Caki2 (cell line): Measurements from ENCODE around the gene COPS3. TPM values are rescaled to one million over a fixed set of nuclear protein-coding genes. Genes with fewer than 3 reads are reported as not detected.

Source experiments
- DNase-seq: peaks from one replicate; pipeline ENCODE4 v3.0.0-alpha.2; 2015; ENCODE audit warnings: low read depth
- in situ Hi-C: cut with HindIII; loops from 2 replicates; pipeline ENCODE4 v1.10.0; 2016; ENCODE audit warnings: low sequenced_read_pairs, low pct_unique_long_range_greater_than_20kb, mixed read lengths
- total RNA-seq: library from RNA; depleted of rRNA; stranded (reverse); fragments of >200 nt; shearing (Covaris generic); gene quantifications from 2 replicates; pipeline ENCODE4 v1.2.3, GENCODE V29; 2014; ENCODE audit warnings: low replicate concordance; rRNA removed

The COPS3 gene
- total RNA-seq, 1 experiment from 2014 or later = 68.5 TPM

DNA sequence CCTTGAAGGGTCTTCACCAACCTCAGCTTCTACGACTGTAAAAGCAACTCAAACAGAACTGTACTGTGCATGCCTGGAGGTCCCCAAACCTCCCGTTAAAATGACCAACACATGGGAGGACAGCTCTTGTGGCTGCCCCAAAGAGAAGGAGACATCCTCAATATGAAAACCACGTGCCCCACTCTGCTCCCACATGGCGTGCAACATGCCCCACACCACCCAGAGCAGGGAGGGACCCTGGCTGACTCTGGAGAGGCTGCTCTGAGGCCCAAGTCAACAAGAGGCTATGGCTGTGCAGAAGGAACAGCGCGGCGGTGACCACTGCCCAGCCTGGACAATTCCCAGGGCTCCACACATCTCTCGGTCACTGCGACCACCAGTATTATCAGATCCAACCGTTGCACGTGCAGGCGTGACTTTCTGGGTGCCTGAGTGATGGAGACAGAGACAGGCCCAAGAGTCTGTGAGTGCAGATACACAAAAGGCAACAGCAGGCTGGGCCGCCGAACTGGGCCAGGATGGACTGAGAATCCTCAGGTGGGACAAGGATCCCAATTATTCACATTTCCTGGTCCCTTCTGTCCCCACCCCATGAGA lies 76.3 kb downstream of the COPS3 start:
- no peak for DNase-seq
- in situ Hi-C loops = no loop called here

DNA sequence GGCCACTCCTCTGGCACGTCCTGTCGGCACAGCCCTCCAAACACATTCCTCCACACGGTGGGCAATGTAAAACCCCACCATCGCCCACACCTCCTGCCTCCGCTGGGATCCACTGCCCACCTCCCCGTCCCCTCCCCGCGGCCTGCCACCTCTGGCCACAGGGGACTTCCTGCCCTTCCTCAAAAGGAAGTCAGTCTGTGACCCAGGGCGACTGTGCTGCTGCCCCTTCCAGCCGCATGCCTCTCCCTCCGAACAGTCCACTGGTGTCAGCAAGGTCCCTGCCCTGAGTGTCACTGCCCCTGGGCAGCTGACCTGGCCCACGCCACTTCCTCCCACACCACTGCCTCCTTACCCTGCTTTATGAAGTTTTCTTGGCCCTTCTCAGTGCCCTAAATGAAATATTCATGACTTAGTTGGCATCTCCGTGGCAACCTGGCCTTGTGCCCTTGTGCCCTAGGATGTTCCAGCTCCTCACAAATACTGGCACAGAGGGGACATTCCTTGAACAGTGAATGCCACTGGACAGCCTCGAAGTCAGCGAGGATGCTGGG lies 76.9 kb downstream of the COPS3 start:
- no peak for DNase-seq
- in situ Hi-C loops = no loop called here

DNA sequence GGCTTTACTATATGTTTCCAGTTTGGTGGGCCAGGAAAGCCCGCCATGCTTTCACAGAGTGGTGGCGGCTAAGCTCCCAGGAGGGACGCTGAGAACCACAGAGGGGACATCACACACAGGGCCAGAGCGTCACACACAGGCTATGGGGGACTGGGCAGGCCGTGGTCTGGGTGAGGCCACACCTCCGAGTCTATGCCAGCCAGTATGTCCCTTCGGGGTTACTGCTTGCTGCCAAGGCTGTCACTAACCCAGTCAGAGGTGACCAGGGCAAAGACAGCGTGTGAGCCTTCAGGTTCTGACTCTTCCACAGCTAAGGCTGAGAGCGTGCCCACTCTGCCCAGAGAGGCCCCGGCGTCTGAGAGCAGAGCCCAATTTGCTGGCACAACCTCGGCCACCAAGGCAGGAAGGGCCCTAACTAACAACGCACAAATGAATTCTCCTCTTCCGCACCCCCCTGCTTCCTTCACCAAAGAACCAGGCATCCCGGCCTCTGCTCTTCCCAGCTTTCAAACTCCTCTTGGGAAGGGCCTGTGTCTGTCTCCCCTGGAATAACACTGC lies 77.8 kb downstream of the COPS3 start:
- no peak for DNase-seq
- in situ Hi-C loops = no loop called here

DNA sequence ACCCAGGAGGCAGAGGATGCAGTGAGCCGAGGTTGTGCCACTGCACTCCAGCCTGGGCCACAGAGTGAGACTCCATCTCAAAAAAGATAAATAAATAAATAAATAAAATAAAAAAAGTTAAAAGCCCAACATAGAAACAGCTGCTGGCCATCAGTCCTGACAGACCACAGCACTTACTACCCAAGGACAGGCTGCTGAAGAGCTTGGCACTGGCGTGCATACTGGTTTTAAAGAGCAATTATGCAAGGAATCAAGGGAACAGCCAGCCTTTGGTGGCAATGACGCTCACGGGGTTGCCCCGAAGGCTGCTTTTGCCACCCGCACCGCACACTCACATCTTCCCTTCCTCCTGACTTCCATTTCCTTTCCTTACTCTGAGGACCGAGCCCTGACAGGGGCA lies 79.1 kb downstream of the COPS3 start:
- DNase-seq = no peak
- in situ Hi-C loops = no loop called here

- no peak for DNase-seq
- in situ Hi-C loops = no loop called here
Observed at GRCh38 chr17:17201271-17201670, 79.8 kb downstream of the COPS3 start.

GRCh38 chr17:17200831-17201230 lies 80.2 kb downstream of the COPS3 start:
- no peak for DNase-seq
- in situ Hi-C loops = no loop called here

GRCh38 chr17:17200311-17200710 lies 80.7 kb downstream of the COPS3 start:
- DNase-seq = no peak
- in situ Hi-C loops = no loop called here

GRCh38 chr17:17198281-17198680 lies 82.8 kb downstream of the COPS3 start:
- no peak for DNase-seq
- in situ Hi-C loops = no loop called here

DNA sequence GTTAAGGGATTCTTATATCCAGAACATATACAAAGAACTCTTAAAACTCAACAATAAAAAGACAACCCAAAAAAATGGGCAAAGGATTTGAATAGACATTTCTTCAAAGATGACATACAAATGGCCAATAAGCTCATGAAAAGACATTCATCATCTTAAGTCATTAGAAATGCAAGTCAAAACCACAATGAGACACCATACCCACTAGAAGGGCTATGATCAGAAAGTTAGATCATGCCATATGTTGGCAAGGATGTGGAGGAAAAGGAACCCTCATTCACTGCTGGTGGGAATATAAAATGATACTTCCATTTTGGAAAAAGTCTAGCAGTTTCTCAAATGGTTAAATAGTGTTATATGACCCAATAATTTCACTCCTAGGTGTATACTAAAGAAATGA lies 84.3 kb downstream of the COPS3 start:
- in situ Hi-C loops = no loop called here
- no peak for DNase-seq

Other genes with a start within 250 kb of the COPS3 start
- 86.2 and 92.8 TPM in 2 replicates for gene MPRIP, start 238.8 kb downstream of the COPS3 start, total RNA-seq
- 4.7 and 5.5 TPM in 2 replicates for gene PLD6, start 74.9 kb downstream of the COPS3 start, total RNA-seq
- gene FLCN, start 44.1 kb downstream of the COPS3 start, total RNA-seq = 27.7 and 62.3 TPM in 2 replicates
- 13.2 and 87.7 TPM in 2 replicates for gene NT5M, start 22.1 kb upstream of the COPS3 start, total RNA-seq
- gene MED9, start 195.8 kb upstream of the COPS3 start, total RNA-seq = 17.0 and 19.6 TPM in 2 replicates
- not detected in 2 replicates for gene RASD1, start 215.1 kb upstream of the COPS3 start, total RNA-seq